H9 (cell line): ENCODE data around the gene KRTAP13-4. TPM values are rescaled to one million over a fixed set of nuclear protein-coding genes. Genes with fewer than 3 reads are reported as not detected.

Experiments used
- DNase-seq: peaks from one replicate; pipeline ENCODE4 v3.0.0-alpha.2; 2017
- H2AFZ ChIP-seq: one replicate; pipeline ENCODE4 v1.6.1; 2013; ENCODE audit warnings: mild to moderate bottlenecking, low read length, control low read depth, moderate library complexity
- H2AK5ac ChIP-seq: 2 replicates; pipeline ENCODE4 v1.6.1; 2013; ENCODE audit warnings: low read length, control low read depth, mixed read lengths; ENCODE audit not compliant: insufficient read length
- H2BK120ac ChIP-seq: one replicate; pipeline ENCODE4 v1.6.1; 2013; ENCODE audit warnings: low read depth, mild to moderate bottlenecking, low read length, control low read depth, inconsistent platforms; ENCODE audit not compliant: poor library complexity, severe bottlenecking
- H2BK12ac ChIP-seq: 2 replicates; pipeline ENCODE4 v1.6.1; 2013; ENCODE audit warnings: low read length, control low read depth, mixed read lengths, low read depth; ENCODE audit not compliant: insufficient read length
- H2BK15ac ChIP-seq: 2 replicates; pipeline ENCODE4 v1.6.1; 2013; ENCODE audit warnings: low read depth, low read length, control low read depth
- H2BK20ac ChIP-seq: one replicate; pipeline ENCODE4 v1.6.1; 2013; ENCODE audit warnings: low read depth, mild to moderate bottlenecking, low read length, control low read depth, inconsistent platforms; ENCODE audit not compliant: poor library complexity, severe bottlenecking
- H2BK5ac ChIP-seq: 2 replicates; pipeline ENCODE4 v1.6.1; 2013; ENCODE audit warnings: low read length, control low read depth, mixed read lengths; ENCODE audit not compliant: insufficient read length
- H3K14ac ChIP-seq: 2 replicates; pipeline ENCODE4 v1.6.1; 2013; ENCODE audit warnings: low read length, control low read depth; ENCODE audit not compliant: insufficient read depth
- H3K18ac ChIP-seq: 2 replicates; pipeline ENCODE4 v1.6.1; 2013; ENCODE audit warnings: low read depth, mild to moderate bottlenecking, mixed read lengths, low read length, control low read depth; ENCODE audit not compliant: insufficient read length
- H3K23ac ChIP-seq: 2 replicates; pipeline ENCODE4 v1.6.1; 2013; ENCODE audit warnings: low read length, control low read depth, mixed read lengths, low read depth; ENCODE audit not compliant: insufficient read length
- H3K23me2 ChIP-seq: 2 replicates; pipeline ENCODE4 v1.6.1; 2013; ENCODE audit warnings: low read depth, mild to moderate bottlenecking, mixed read lengths, low read length, control low read depth; ENCODE audit not compliant: insufficient read length, poor library complexity, severe bottlenecking
- H3K27ac ChIP-seq: 2 replicates; pipeline ENCODE4 v1.5.1; 2013; ENCODE audit warnings: low read length, control low read depth, mixed read lengths, low read depth; ENCODE audit not compliant: insufficient read length
- H3K27me3 ChIP-seq: 2 replicates; pipeline ENCODE4 v1.6.1; 2013; ENCODE audit warnings: low read length, control low read depth, inconsistent platforms; ENCODE audit not compliant: insufficient read depth
- H3K4ac ChIP-seq: 2 replicates; pipeline ENCODE4 v1.6.1; 2013; ENCODE audit warnings: low read depth, mild to moderate bottlenecking, control low read depth, inconsistent platforms, low read length, moderate library complexity
- H3K4me1 ChIP-seq: 2 replicates; pipeline ENCODE4 v1.6.1; 2013; ENCODE audit warnings: low read length, control low read depth, inconsistent platforms; ENCODE audit not compliant: insufficient read depth
- H3K4me2 ChIP-seq: 2 replicates; pipeline ENCODE4 v1.6.1; 2013; ENCODE audit warnings: low read length, control low read depth, mixed read lengths; ENCODE audit not compliant: insufficient read length, insufficient read depth
- H3K56ac ChIP-seq: 2 replicates; pipeline ENCODE4 v1.6.1; 2013; ENCODE audit warnings: low read depth, mild to moderate bottlenecking, mixed read lengths, low read length, control low read depth; ENCODE audit not compliant: insufficient read length
- H3K79me1 ChIP-seq: 2 replicates; pipeline ENCODE4 v1.6.1; 2013; ENCODE audit warnings: low read depth, mild to moderate bottlenecking, moderate library complexity, low read length, control low read depth, inconsistent platforms; ENCODE audit not compliant: insufficient read depth, poor library complexity, severe bottlenecking
- H3K79me2 ChIP-seq: 2 replicates; pipeline ENCODE4 v1.6.1; 2013; ENCODE audit warnings: low read length, control low read depth, inconsistent platforms; ENCODE audit not compliant: insufficient read depth
- H3K9ac ChIP-seq: 2 replicates; pipeline ENCODE4 v1.6.1; 2013; ENCODE audit warnings: low read length, control low read depth, mixed read lengths; ENCODE audit not compliant: insufficient read length; ENCODE audit errors: extremely low read depth
- H3K9me3 ChIP-seq: one replicate; pipeline ENCODE4 v1.6.1; 2013; ENCODE audit warnings: low read depth, low read length, inconsistent platforms; ENCODE audit not compliant: control insufficient read depth
- H3T11ph ChIP-seq: one replicate; pipeline ENCODE4 v1.6.1; 2013; ENCODE audit warnings: mild to moderate bottlenecking, low read length, control low read depth, inconsistent platforms
- H4K20me1 ChIP-seq: one replicate; pipeline ENCODE4 v1.6.1; 2013; ENCODE audit not compliant: control insufficient read depth, insufficient read length, insufficient read depth
- H4K5ac ChIP-seq: 2 replicates; pipeline ENCODE4 v1.6.1; 2013; ENCODE audit warnings: low read depth, mild to moderate bottlenecking, mixed read lengths, low read length, control low read depth; ENCODE audit not compliant: insufficient read length
- H4K8ac ChIP-seq: replicated peaks from 2 replicates; pipeline ENCODE4 v1.6.1; 2013; ENCODE audit warnings: low read length, control low read depth, mixed read lengths, low read depth; ENCODE audit not compliant: insufficient read length
- H4K91ac ChIP-seq: 2 replicates; pipeline ENCODE4 v1.6.1; 2013; ENCODE audit warnings: low read depth, mild to moderate bottlenecking, moderate library complexity, mixed read lengths, low read length, control low read depth; ENCODE audit not compliant: insufficient read length
- H3K27ac Mint-ChIP-seq, 3 experiments: 2 replicates in 2 of 3; 3 replicates in 1 of 3; pipeline ENCODE4 v1.8.0; 2020 to 2021; ENCODE audit warnings: mixed read lengths in 3 of 3, mild to moderate bottlenecking in 1 of 3, moderate library complexity in 1 of 3
- H3K27me3 Mint-ChIP-seq: 2 replicates; pipeline ENCODE4 v1.8.0; 2021; ENCODE audit warnings: low read depth, mild to moderate bottlenecking, moderate library complexity, mixed read lengths
- H3K36me3 Mint-ChIP-seq, 3 experiments: 2 replicates in 2 of 3; 3 replicates in 1 of 3; pipeline ENCODE4 v1.8.0; 2020 to 2021; ENCODE audit warnings: low read depth in 3 of 3, mixed read lengths in 3 of 3; ENCODE audit not compliant: insufficient read depth in 1 of 3
- H3K4me1 Mint-ChIP-seq, 2 experiments: 2 replicates each; pipeline ENCODE4 v1.8.0; 2020; ENCODE audit warnings: mixed read lengths in 2 of 2
- H3K4me3 Mint-ChIP-seq, 2 experiments: 2 replicates in 1 of 2; 3 replicates in 1 of 2; pipeline ENCODE4 v1.8.0; 2020 to 2021; ENCODE audit warnings: mild to moderate bottlenecking in 2 of 2, mixed read lengths in 2 of 2, moderate library complexity in 1 of 2
- H3K9me3 Mint-ChIP-seq, 2 experiments: 2 replicates in 1 of 2; 3 replicates in 1 of 2; pipeline ENCODE4 v1.8.0; 2020; ENCODE audit warnings: mild to moderate bottlenecking in 2 of 2, mixed read lengths in 2 of 2, moderate library complexity in 1 of 2
- CTCF ChIP-seq: fragments of 200-600 bp; sonication (generic); conservative IDR thresholded peaks from 3 replicates; pipeline ENCODE4 v1.8.0; 2021; ENCODE audit warnings: antibody characterized with exemption, mild to moderate bottlenecking
- WGBS: extraction: QIAGEN DNeasy Blood & Tissue Kit; methylation state at CpG from one replicate; pipeline ENCODE4 v1.1.7; 2013; ENCODE audit warnings: missing lambda C conversion rate, low lambda C conversion rate, mixed read lengths; ENCODE audit not compliant: insufficient read length; ENCODE audit errors: extremely low coverage; 5-methylcytosine and 5-hydroxymethylcytosine counted together
- total RNA-seq: library from RNA; stranded (reverse); gene quantifications from 2 replicates; pipeline ENCODE4 v1.2.1, GENCODE V29; 2021

Gene KRTAP13-4
- total RNA-seq, 1 experiment from 2014 or later = 0.39 TPM

GRCh38 chr21:30479259-30479658 lies 49.2 kb downstream of the KRTAP13-4 start:
- H3K4me1 Mint-ChIP-seq = no peaks in the 10 kb centered on the region
- no peak overlapping the region for H3K27ac Mint-ChIP-seq
- no peak overlapping the region for H3K14ac ChIP-seq
- no peak overlapping the region for H3K4me3 Mint-ChIP-seq
- no CpG with 5 or more reads among the region's 4 CpGs for WGBS
- H3K9me3 Mint-ChIP-seq = no peaks in the 10 kb centered on the region
- H3K23ac ChIP-seq = no peak overlapping the region
- H2BK15ac ChIP-seq = no peak overlapping the region
- no peaks in the 10 kb centered on the region for H4K20me1 ChIP-seq
- DNase-seq = no peak
- no peaks in the 10 kb centered on the region for H3K23me2 ChIP-seq
- H3K79me1 ChIP-seq = no peaks in the 10 kb centered on the region
- H3K4ac ChIP-seq = no peak overlapping the region
- no peaks in the 10 kb centered on the region for H3K9me3 ChIP-seq
- no peak overlapping the region for H3K27ac ChIP-seq
- no peak overlapping the region for H3T11ph ChIP-seq
- H3K9ac ChIP-seq = no peak overlapping the region
- H2BK120ac ChIP-seq = no peak overlapping the region
- H3K4me1 ChIP-seq = no peaks in the 10 kb centered on the region
- no peaks in the 10 kb centered on the region for H3K27me3 ChIP-seq
- no peak overlapping the region for H4K91ac ChIP-seq
- no peaks in the 10 kb centered on the region for H3K36me3 Mint-ChIP-seq
- no peak overlapping the region for H2AFZ ChIP-seq
- no peak overlapping the region for H2AK5ac ChIP-seq
- no peaks in the 10 kb centered on the region for H3K27me3 Mint-ChIP-seq
- no peak overlapping the region for H4K5ac ChIP-seq
- TF ChIP-seq CTCF = no peak
- no peak overlapping the region for H3K4me2 ChIP-seq
- no peak overlapping the region for H2BK5ac ChIP-seq
- no peaks in the 10 kb centered on the region for H3K79me2 ChIP-seq
- H2BK12ac ChIP-seq = no peak overlapping the region
- H3K18ac ChIP-seq = no peak overlapping the region
- no peak overlapping the region for H3K56ac ChIP-seq
- no peak overlapping the region for H4K8ac ChIP-seq
- H2BK20ac ChIP-seq = no peak overlapping the region
